Esophagus mucosa (tissue), 1 donor: ENCODE results near the gene ULK4. TPM values are rescaled to one million over a fixed set of nuclear protein-coding genes. Genes with fewer than 3 reads are reported as not detected.
"Not testable (repeated sequence)": the region's sequence is repeated elsewhere in the genome, so short reads cannot be mapped to it uniquely, and the experiment has no call there.

Experiments used
- ATAC-seq: fragments of 200-7000 bp; cut with Tn5 transposase; one replicate; pipeline ENCODE4 v1.9.1; 2020
- total RNA-seq: library from RNA; stranded (reverse); gene quantifications from one replicate; pipeline ENCODE4 v1.2.4, GENCODE V29; 2023
- donor health status: DM: yes; HTN: yes; CAD: no.

ULK4 gene
- total RNA-seq, 1 donor from 2014 or later, result 6.0 TPM

- ATAC-seq, result no peak
Observed at GRCh38 chr3:41488501-41488900, 473.4 kb downstream of the ULK4 start.

GRCh38 chr3:41485484-41485883, 476.4 kb downstream of the ULK4 start:
- ATAC-seq, result no peak

- no peak for ATAC-seq
Observed at GRCh38 chr3:41482134-41482533, 479.8 kb downstream of the ULK4 start.

- no peak for ATAC-seq
Observed at GRCh38 chr3:41478278-41478677, 483.6 kb downstream of the ULK4 start.

- ATAC-seq, result no peak
Observed at GRCh38 chr3:41477399-41478014, 484.4 kb downstream of the ULK4 start.

GRCh38 chr3:41469083-41469482, 492.8 kb downstream of the ULK4 start:
- ATAC-seq, result no peak

GRCh38 chr3:41467481-41467880, 494.4 kb downstream of the ULK4 start:
- ATAC-seq, result no peak

GRCh38 chr3:41464858-41465257, 497.0 kb downstream of the ULK4 start:
- ATAC-seq, result no peak

GRCh38 chr3:41464401-41464800, 497.5 kb downstream of the ULK4 start:
- ATAC-seq, result no peak

GRCh38 chr3:41462103-41462691, 499.7 kb downstream of the ULK4 start:
- ATAC-seq, result no peak

- ATAC-seq, result no peak
Observed at GRCh38 chr3:41460736-41461135, 501.2 kb downstream of the ULK4 start.

GRCh38 chr3:41457176-41457575, 504.7 kb downstream of the ULK4 start:
- ATAC-seq, result no peak

GRCh38 chr3:41456162-41456561, 505.7 kb downstream of the ULK4 start:
- ATAC-seq, result no peak

GRCh38 chr3:41453618-41454017, 508.3 kb downstream of the ULK4 start:
- ATAC-seq, result not testable (repeated sequence)

- ATAC-seq, result no peak
Observed at GRCh38 chr3:41450416-41451231, 511.3 kb downstream of the ULK4 start.

GRCh38 chr3:41448396-41448795, 513.5 kb downstream of the ULK4 start:
- no peak for ATAC-seq

- ATAC-seq, result no peak
Observed at GRCh38 chr3:41447701-41448100, 514.2 kb downstream of the ULK4 start.

- ATAC-seq, result not testable (repeated sequence)
Observed at GRCh38 chr3:41446316-41446715, 515.6 kb downstream of the ULK4 start.

GRCh38 chr3:41441568-41441967, 520.3 kb downstream of the ULK4 start:
- ATAC-seq, result no peak

- no peak for ATAC-seq
Observed at GRCh38 chr3:41441139-41441538, 520.8 kb downstream of the ULK4 start.

- no peak for ATAC-seq
Observed at GRCh38 chr3:41436983-41437382, 524.9 kb downstream of the ULK4 start.

GRCh38 chr3:41434781-41435180, 527.1 kb downstream of the ULK4 start:
- ATAC-seq, result no peak

- no peak for ATAC-seq
Observed at GRCh38 chr3:41431386-41431785, 530.5 kb downstream of the ULK4 start.

- ATAC-seq, result no peak
Observed at GRCh38 chr3:41430886-41431285, 531.0 kb downstream of the ULK4 start.
